NCI-H526 (cell line): ENCODE data around the gene VAV1.
"Not testable (repeated sequence)": the region's sequence is repeated elsewhere in the genome, so short reads cannot be mapped to it uniquely, and the experiment has no call there.

Experiments
- DNase-seq, 2 experiments: peaks; one replicate each; lab custom pipeline; 2025; lab: John Stamatoyannopoulos, UW

VAV1 gene

DNA sequence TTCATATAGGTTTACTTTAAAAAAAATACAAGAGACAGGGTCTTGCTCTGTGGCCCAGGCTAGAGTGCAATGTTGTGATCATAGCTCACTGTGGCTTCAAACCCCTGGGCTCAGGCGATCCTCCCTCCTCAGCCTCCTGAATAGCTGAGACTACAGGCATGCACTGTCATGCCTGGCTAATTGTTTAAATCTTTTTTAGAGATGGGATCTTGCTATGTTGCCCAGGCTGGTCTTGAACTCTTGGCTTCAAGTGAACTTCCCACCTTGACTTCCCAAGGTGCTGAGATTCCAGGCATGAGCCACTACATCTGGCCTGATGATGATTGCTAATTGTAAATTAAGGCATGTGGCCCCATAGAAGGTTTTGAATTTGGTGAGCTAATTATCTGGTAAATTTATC, 79.5 kb downstream of the VAV1 start:
- DNase-seq, result no peak

DNA sequence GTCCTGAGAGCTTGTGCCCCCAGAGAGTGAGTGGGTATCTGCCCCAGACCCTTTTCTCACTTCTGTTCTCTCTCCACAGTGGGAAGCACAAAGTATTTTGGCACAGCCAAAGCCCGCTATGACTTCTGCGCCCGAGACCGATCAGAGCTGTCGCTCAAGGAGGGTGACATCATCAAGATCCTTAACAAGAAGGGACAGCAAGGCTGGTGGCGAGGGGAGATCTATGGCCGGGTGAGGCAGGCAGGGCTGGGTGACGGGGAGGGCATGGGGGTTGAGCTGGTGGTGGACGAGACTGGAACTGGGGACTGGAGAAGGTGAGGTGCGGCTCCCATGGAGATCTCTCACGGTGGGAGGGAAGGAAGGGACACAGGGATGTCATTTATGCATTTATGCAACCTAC, 81.4 kb downstream of the VAV1 start:
- no peak for DNase-seq

DNA sequence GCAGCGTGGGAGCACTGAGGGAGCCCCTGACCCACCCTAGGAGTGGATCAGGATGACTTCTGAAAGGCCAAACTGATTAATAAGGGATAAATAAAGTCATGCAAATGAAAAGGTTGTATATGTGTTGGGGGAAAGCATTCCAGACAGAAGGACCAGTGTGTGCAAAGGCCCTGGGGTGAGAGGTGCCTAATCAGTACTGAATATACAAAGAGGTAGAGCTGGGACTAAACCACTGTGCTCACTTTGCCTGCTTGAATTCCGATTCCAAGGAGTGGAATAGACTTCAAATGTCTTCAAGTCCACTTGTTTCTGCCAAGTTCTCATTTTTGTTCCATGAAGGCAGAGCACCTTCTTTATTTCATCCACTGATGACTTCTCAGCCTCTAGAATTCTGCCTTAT, 82.2 kb downstream of the VAV1 start:
- no peak for DNase-seq

DNA sequence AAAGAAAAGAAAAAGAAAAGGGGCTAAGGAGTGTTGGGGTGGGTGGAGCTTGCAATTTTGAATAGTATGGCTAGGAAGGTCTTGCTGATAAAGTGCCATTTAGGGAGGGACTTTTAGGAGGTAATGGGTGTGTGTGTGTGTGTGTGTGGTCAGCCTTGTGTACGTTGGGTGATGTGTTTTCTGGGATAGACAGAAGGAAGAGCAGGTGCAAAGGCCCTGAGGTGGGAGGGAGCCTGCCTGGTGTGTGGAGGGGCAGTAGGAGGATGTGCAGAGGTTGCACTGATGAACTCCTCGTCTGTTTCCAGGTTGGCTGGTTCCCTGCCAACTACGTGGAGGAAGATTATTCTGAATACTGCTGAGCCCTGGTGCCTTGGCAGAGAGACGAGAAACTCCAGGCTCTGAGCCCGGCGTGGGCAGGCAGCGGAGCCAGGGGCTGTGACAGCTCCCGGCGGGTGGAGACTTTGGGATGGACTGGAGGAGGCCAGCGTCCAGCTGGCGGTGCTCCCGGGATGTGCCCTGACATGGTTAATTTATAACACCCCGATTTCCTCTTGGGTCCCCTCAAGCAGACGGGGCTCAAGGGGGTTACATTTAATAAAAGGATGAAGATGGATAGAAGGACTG, 84.4 kb downstream of the VAV1 start:
- DNase-seq, result no peak

DNA sequence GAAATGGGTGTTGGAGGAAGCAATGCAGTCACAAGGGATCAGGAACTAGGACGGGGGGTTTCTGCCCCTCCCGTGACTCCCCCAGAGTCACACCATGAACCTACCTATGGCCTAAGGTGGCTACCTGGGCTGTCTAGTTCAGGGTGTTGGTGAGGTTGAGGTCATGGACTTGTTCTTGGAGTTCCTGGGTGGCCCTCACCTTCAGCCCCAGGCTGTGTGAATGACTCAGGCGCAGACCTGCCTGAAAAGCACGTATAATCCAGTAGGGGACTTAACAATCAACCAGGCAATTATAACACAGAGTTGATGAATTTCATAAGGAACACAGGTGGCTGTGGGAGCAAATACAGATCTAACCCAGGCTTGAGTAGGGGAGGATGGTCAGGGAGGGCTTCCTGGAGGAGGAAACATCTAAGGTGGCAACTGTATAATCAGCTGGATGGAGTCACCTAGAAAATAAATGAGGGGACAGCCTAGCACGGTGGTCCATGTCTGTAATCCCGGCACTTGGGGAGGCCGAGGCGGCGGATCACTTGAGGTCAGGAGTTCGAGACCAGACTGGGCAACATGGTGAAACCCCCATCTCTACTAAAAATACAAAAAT, 89.3 kb downstream of the VAV1 start:
- no peak for DNase-seq

DNA sequence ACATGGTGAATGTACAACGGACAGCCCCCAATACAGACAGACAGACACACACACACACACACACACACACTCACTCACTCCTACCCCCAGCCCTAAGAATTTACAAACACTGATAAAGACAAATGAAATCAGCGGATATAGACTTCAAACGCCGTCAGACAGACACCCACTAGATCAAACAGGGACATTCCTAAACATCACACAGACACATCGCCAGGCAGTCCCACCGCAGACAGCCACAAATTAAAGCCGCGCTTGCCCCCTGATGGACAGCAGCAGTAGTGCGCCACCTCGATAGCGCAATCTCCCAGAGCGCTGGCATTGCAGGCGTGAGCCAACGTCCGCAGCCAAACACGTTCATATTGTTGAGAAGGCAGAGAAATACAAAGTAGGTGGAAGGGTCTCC, 90.2 kb downstream of the VAV1 start:
- peak; percentile 29 to 80 for DNase-seq

DNA sequence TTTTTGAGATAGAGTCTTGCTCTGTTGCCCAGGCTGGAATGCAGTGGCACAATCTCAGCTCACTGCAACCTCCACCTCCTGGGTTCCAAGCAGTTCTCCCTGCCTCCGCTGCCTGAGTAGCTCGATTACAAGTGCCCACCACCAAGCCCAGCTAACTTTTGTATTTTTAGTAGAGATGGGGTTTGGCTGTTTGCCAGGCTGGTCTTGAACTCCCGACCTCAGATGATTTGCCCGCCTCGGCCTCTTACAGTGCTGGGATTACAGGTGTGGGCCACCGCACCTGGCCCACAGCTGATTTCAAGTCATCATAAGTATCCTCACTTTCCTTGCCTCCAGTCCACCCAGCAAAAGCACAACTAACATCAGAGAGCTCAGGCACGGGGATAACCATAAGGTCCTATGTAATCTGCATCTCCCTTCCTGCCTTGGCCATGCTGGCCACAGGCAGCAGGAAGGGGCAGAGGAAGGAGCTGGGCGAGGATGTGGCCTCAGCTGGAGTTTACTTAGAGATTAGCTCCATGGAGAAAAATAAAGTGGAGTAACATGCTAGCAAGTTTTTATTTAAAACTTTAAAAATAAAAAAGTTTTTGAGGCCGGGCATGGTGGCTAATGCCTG, 91.9 kb downstream of the VAV1 start:
- no peak for DNase-seq

DNA sequence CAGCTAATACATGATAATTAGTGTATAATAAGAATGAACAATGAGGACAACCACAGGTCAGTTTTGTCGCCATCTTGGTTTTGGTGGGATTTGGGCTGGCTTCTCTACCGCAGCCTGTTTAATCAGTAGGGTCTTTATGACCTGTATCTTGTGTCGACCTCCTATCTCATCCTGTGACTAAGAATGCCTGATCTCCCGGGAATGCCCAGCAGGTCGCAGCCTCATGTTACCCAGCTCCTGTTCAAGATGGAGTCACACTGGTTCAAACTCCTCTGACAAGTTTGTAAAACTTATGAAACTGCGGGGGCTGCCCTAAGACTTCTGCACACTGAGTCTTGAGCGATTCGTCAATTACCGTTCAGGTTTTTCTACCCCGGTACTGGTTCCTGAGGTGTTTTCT, 93.3 kb downstream of the VAV1 start:
- DNase-seq, result no peak

DNA sequence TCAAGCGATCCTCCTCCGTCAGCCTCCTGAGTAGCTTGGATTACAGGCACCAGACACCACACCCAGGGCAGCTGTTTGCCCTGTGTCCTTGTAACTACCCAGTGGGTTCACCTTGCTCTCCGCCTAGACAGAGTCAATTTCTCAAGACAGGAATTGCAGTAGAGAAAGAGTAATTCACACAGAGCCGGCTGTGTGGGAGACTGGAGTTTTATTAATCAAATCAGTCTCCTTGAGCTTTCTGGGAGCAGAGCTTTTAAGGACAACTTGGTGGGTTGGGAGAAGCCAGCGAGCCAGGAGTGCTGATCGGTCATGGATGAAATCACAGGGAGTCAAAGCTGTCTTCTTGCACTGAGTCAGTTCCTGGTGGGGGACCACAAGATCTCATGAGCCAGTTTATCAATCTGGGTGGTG, 94.2 kb downstream of the VAV1 start:
- no peak for DNase-seq

DNA sequence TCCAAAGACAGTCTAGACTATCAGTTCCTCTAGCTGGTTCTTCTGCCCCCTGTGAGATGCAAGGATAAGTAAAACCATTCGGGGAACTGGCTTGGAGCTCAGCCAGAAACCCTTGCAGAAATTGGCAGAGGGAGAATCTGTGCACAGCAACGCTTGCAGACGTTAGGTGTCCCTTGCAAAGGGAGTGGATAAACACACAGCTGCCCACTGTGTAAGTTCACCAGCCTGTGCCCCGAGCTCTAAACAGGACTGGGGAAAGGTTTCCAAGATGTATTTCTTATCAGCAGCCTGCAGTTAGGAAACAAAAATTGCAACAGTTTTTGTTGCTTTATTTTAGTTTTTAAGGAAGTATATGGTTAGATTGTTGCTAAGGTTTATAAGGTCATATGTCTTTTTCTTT, 95.8 kb downstream of the VAV1 start:
- no peak for DNase-seq

DNA sequence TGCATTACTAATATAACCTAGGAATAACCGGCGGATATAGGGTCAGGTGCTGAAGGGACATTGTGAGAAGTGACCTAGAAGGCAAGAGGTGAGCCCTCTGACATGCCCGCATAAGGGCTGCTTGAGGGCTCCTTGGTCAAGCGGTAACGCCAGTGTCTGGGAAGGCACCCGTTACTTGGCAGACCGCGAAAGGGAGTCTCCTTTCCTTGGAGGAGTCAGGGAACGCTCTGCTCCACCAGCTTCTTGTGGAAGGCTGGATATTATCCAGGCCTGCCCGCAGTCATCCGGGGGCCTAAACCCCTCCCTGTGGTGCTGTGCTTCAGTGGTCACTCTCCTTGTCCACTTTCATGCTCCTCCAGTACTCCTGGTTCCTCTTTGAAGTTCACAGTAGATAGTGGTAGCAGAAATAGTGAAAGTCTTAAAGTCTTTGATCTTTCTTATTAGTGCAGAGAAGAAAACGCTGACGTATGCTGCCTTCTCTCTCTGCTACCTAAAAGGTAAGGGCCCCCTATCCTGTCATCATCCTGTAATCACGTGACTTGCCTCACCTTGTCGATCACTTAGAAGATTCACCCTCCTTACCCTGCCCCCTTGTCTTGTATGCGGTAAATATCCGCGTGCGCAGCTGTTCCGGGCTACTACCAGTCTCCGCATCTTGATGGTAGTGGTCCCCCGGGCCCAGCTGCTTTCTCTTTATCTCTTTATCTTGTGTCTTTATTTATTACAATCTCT, 96.8 kb downstream of the VAV1 start:
- not testable (repeated sequence) for DNase-seq

DNA sequence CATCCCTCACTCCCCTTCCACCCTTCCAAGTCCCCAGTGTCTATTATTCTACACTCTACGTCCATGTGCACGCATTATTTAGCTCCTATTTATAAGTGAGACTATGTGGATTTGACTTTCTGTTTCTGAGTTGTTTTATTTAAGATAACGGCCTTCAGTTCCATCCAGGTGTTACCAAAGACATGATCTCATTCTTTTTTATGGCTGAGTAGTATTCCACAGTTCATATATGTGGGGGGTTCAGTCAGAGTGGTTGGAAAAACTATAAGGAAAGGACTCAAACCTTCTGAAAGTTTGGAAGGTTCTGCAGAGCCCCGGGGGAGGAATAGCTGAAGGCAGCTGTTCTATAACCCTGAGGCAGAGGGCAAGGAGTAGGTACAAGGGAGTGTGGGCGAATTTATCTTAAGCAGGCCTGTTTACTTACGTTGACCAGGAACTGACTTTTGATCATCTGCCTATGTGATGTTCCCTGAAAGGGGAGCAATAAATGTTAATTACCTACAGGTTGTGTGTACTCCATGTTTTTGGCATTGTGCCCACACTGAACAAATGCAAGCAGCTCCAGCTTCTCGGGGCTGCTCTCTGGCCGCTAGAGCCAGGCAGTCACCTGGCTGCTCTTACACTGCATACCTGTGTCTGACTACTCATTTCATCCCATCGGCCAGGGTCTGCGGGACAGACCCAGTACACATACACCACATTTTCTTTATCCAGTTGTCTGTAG, 101.4 kb downstream of the VAV1 start:
- no peak for DNase-seq

DNA sequence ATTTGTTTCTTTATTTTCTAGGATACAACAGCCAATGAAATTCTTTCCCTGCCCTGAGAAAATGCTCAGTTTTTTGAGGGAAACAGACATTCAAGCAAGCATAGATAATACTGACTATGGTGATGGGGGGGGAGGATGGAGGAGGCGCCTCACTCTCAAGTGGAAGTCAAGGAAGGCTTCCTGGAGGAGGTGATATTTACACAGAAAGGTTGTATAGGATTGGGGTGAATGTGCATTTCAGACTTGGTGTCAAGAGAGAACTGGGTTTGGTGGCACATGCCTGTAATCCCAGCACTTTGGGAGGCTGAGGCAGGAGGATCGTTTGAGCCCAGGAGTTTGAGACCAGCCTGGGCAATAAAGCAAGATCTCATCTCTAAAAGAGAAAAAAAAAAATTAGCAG, 102.7 kb downstream of the VAV1 start:
- DNase-seq, result no peak

DNA sequence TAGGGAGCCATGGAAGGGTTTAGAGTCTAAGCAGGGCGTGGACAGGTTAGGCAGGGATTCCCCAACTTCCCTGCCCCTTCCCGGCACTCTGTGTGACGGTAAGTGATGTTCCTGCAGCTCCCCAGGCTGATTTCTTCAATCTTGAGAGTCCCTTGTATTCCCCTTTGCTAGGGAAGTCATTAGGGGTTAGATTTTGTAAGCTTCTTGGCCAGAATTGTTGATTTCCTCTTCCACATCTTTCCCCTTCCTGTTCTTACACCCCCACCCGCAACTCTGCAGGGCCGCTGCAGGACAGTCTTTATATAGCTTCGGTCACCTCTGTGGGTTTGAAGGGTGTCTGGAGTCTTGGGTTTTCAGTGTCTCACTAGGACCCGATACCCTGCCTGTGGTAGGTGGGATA, 104.2 kb downstream of the VAV1 start:
- no peak for DNase-seq

DNA sequence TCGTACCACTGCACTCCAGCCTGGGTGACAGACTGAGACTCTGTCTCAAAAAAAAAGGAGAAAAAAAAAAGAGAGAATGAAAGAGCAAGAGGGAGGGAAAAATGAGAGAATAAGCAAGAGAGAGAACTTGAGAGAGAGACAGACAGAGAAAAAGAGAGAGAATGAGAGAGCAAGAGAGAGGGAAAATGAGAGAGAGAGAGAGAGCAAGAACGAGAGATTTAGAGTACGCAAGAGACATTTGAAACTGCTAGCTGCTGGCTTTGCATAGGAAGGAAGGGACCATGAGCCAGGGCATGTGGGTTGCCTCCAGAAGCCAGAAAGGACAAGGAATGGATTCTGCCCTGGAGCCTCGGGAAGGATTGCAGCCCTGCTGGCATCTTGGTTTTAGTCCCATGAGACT, 105.3 kb downstream of the VAV1 start:
- no peak for DNase-seq

DNA sequence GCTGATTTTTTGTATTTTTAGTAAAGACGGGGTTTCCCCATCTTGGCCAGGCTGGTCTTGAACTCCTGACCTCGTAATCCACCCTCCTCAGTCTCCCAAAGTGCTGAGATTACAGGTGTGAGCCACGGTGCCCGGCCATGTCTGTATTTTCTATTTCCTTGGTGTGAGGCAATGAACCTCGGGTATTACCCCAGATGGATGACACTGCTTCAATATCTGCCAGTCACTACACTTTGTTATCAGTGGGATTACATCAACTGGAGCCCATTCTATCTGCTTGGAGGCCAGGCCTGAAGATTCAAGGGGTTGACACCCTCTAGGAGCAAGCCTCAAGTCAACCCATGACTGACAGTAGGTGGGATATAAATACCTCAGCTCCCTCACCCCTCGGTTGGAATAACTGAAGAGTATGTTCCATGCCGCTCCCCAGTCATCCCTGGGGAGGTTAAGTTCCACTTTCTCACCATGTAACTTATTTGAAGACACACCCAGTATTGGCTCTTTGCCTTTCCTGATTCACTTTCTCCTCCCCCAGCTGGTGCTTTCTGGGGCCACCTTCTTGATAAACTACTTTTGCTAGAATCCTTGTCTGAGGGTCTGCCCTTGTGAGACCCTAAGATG, 113.9 kb downstream of the VAV1 start:
- no peak for DNase-seq

DNA sequence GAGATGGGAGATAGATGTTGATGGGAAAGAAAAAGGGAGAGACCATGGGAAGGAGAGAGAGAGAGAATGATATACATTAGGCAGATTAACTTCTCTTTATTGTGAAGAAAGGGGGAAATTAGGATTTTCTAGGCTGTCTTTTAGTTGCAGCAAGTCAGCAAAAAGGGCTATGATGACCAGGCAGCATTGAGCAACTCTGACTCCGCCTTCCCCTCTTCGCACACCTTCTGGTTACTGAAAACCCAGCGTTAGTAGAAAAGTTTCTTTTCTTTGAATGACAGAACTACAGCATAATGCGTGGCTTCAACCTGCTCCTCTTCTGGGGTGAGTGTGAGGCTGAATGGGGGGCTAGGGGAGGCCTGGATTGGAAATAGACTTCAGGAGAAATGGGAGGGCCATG, 114.8 kb downstream of the VAV1 start, which contains the start of gene ADGRE1:
Gene ADGRE1 (plus strand): TSS at position 264 of the 400 bp plus-strand sequence. CDS start 30 bp downstream, at position 294.
- no peak for DNase-seq

DNA sequence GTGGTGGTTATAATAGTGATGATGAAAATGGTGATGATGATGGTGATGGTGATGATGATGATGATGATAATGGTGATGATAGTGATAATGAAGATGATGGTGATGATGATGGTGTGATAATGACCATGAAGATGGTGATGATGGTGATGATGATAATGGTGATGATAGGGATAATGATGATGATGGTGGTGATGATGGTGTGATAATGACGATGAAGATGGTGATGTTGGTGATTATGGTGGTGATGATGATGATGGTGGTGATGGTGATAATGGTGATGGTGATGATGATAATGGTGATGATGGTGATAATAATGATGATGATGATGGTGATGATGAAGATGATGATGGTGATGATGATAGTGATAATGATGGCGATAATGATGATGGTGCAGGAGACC, 116.5 kb downstream of the VAV1 start:
- no peak for DNase-seq

DNA sequence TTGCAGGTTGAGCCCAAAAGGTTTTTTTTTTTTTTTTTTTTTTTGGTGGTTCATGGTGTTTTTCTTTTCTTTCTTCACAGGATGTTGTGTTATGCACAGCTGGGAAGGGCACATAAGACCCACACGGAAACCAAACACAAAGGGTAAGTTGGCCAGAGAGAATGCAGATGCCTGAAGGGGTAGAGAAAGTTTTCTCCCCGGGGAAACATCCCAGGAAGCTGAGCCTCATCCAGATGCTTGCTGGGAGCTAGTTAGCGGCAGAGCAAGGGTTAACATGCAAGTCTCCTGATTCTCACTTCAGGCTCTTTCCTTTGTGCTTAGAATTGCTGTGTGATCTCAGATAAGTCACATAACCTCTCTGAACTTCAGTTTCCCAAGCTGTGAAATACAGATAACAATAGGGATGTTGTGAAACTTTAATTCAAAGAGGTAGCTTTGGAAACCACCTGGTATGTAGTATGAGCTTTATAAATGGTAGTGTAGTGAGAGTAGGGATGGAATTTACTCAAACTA, 117.9 kb downstream of the VAV1 start:
- DNase-seq, result no peak

DNA sequence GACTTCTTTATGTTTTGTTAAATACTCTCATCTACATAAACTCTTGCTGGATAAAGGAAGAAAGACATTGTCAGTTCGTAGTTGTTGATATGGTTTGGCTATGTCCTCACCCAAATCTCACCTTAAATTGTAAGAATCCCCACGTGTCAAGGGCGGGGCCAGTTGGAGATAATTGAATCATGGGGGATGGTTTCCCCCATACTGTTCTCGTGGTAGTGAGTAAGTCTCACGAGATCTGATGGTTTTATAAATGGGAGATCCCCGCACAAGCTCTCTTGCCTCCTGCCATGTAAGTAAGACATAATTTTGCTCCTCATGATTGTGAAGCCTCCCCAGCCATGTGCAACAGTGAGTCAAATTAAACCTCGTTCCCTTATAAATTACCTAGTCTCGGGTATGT, 118.4 kb downstream of the VAV1 start:
- DNase-seq, result no peak

DNA sequence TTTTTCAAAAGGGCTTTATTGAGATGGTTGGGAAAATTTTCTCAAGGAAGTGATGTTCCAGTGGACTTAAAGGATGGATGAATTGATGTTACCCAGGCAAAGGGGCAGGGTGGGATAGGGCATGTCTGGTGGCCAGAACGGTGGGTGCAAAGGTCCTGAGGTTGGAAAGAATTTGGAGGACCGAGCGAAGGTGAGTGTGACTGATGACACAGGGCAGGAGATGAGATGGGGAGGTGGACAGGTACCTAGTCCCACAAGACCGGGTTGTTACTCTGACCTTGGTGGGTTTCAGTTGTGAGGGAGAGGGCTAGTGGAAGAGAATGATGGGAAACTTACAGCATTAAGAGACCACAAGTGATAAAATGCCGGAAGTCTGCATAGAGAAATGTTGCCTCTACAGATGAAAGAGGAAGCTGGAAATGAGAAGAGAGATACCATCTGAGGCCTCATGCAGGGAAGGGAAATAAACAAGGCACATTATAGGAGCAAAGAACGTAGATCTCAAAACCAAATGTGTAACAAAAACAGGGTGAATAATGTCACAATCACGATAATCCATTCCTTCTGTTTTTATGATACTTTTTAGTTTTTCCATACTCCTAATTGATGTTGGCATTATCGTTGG, 119.4 kb downstream of the VAV1 start:
- DNase-seq, result no peak
